Keratinocyte (primary cell): ENCODE measurements around the gene TRA2B. TPM values are rescaled to one million over a fixed set of nuclear protein-coding genes. Genes with fewer than 3 reads are reported as not detected.

Experiments used
- DNase-seq: peaks from one replicate; pipeline ENCODE4 v3.0.0-alpha.2; 2011; ENCODE audit warnings: low read depth, missing footprints, low spot score
- FAIRE-seq: peaks from 2 replicates; lab custom pipeline; 2011; peaks lifted over from hg19 to GRCh38; lab: Jason Lieb, UNC
- H2AFZ ChIP-seq: 2 replicates; pipeline ENCODE4 v1.6.0; 2012; ENCODE audit warnings: low read length, control low read depth, inconsistent platforms; ENCODE audit not compliant: control insufficient read depth
- H3K27ac ChIP-seq: 2 replicates; pipeline ENCODE4 v1.5.1; 2011; ENCODE audit warnings: low read length; ENCODE audit not compliant: control insufficient read depth, insufficient read depth
- H3K27me3 ChIP-seq: 3 replicates; pipeline ENCODE4 v1.6.0; 2011; ENCODE audit warnings: low read length; ENCODE audit not compliant: control insufficient read depth, insufficient read depth; ENCODE audit errors: extremely low read depth
- H3K36me3 ChIP-seq, 2 experiments: 2 replicates in 1 of 2; 3 replicates in 1 of 2; pipeline ENCODE4 v1.5.1; 2011; ENCODE audit warnings: low read length in 2 of 2, mild to moderate bottlenecking in 1 of 2; ENCODE audit not compliant: control insufficient read depth in 2 of 2, insufficient read depth in 2 of 2; ENCODE audit errors: extremely low read depth in 1 of 2
- H3K4me1 ChIP-seq: 3 replicates; pipeline ENCODE4 v1.5.1; 2011; ENCODE audit warnings: low read length; ENCODE audit not compliant: control insufficient read depth, insufficient read depth; ENCODE audit errors: extremely low read depth
- H3K4me2 ChIP-seq: 3 replicates; pipeline ENCODE4 v1.6.0; 2011; ENCODE audit warnings: low read depth, low read length; ENCODE audit not compliant: control insufficient read depth, insufficient read depth; ENCODE audit errors: extremely low read depth
- H3K4me3 ChIP-seq, 3 experiments: fragments of 200-600 bp in 1 of 3; sonication (generic) in 1 of 3; 2 replicates in 2 of 3; 3 replicates in 1 of 3; pipeline ENCODE4 v1.5.1; 2011 to 2016; ENCODE audit warnings: low read length in 3 of 3, mild to moderate bottlenecking in 3 of 3, control low read depth in 2 of 3, inconsistent platforms in 1 of 3, low read depth in 1 of 3, mixed read lengths in 1 of 3, mixed run types in 1 of 3, moderate library complexity in 1 of 3; ENCODE audit not compliant: control insufficient read depth in 2 of 3, insufficient read depth in 2 of 3; ENCODE audit errors: extremely low read depth in 1 of 3
- H3K79me2 ChIP-seq: 2 replicates; pipeline ENCODE4 v1.6.0; 2012; ENCODE audit warnings: low read length; ENCODE audit not compliant: control insufficient read depth, insufficient read depth
- H3K9ac ChIP-seq: 3 replicates; pipeline ENCODE4 v1.6.0; 2011; ENCODE audit warnings: low read length; ENCODE audit not compliant: control insufficient read depth, insufficient read depth; ENCODE audit errors: extremely low read depth
- H3K9me1 ChIP-seq: 3 replicates; pipeline ENCODE4 v1.6.0; 2011; ENCODE audit warnings: low read length; ENCODE audit not compliant: control insufficient read depth, insufficient read depth; ENCODE audit errors: extremely low read depth
- H3K9me3 ChIP-seq: 2 replicates; pipeline ENCODE4 v1.5.1; 2012; ENCODE audit warnings: low read depth, low read length; ENCODE audit not compliant: control insufficient read depth
- H4K20me1 ChIP-seq: 3 replicates; pipeline ENCODE4 v1.6.0; 2011; ENCODE audit warnings: low read length; ENCODE audit not compliant: control insufficient read depth, insufficient read depth; ENCODE audit errors: extremely low read depth
- EZH2 ChIP-seq: IDR thresholded peaks from one replicate; pipeline ENCODE4 v1.6.1; 2012; ENCODE audit warnings: inconsistent platforms, mild to moderate bottlenecking, low read length, moderate library complexity
- dilution Hi-C: fragments of 300-500 bp; cut with MboI; formaldehyde crosslinking; loops from one replicate; pipeline ENCODE4 v1.7.0; 2020; ENCODE audit warnings: low sequenced_read_pairs; ENCODE audit not compliant: extremely low pct_ligation_motif_present
- polyA plus RNA-seq, 5 experiments: library from polyadenylated mRNA; depleted of rRNA in 3 of 5; stranded (reverse) in 3 of 5; stranded (forward) in 1 of 5; unstranded in 1 of 5; fragments of >200 nt; gene quantifications; 1 replicate in 1 of 5; 2 replicates in 3 of 5; 3 replicates in 1 of 5; pipeline versions ENCODE4 v1.2.1 to v1.2.3, GENCODE V29; 2011 to 2012; ENCODE audit warnings: missing spikeins in 2 of 5, low read depth in 1 of 5, low replicate concordance in 1 of 5
- TF ChIP-seq, protein P1 (sequence below), 3 experiments: IDR thresholded peaks in 1 of 3; conservative IDR thresholded peaks in 1 of 3; optimal IDR thresholded peaks in 1 of 3; 2 replicates in 2 of 3; 3 replicates in 1 of 3; pipeline versions ENCODE3 to v1.5.1; 2011; ENCODE audit warnings: low read length in 3 of 3, mild to moderate bottlenecking in 3 of 3, moderate library complexity in 2 of 3, control low read depth in 1 of 3, inconsistent platforms in 1 of 3; ENCODE audit not compliant: insufficient read depth in 2 of 3; ENCODE audit errors: extremely low read depth in 1 of 3

The TRA2B gene
- polyA plus RNA-seq, 1 donor (not counting 4 experiments of a cell fraction or from before 2014, with no cell fraction given), result 195 TPM

DNA sequence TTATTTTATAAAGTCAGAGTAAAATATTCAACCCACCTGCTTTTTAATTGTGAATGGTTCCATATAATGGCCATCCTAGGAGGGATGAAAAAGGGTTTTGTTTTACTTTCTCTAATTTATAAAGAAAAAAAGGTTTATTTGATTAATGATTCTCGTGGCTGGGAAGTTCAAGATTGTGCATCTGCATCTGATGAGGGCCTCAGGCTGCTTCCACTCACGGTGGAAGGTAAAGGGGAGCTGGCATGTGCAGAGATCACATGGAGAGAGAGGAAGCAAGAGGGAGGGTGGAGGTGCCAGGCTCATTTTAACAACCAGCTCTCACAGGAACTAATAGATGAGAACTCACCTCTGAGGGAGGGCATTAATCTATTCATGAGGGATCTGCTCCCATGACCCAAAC lies 27.7 kb upstream of the TRA2B start:
- TF ChIP-seq, protein P1, sequence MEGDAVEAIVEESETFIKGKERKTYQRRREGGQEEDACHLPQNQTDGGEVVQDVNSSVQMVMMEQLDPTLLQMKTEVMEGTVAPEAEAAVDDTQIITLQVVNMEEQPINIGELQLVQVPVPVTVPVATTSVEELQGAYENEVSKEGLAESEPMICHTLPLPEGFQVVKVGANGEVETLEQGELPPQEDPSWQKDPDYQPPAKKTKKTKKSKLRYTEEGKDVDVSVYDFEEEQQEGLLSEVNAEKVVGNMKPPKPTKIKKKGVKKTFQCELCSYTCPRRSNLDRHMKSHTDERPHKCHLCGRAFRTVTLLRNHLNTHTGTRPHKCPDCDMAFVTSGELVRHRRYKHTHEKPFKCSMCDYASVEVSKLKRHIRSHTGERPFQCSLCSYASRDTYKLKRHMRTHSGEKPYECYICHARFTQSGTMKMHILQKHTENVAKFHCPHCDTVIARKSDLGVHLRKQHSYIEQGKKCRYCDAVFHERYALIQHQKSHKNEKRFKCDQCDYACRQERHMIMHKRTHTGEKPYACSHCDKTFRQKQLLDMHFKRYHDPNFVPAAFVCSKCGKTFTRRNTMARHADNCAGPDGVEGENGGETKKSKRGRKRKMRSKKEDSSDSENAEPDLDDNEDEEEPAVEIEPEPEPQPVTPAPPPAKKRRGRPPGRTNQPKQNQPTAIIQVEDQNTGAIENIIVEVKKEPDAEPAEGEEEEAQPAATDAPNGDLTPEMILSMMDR (optimal IDR thresholded peaks at IDR 0.05 in 1 of 3, IDR thresholded peaks at IDR 0.05 in 1 of 3, conservative IDR thresholded peaks at IDR 0.05 in 1 of 3; ENCODE audit: extremely low read depth in 1 of 3, insufficient read depth in 2 of 3, low read length in 3 of 3), result no peak
- TF ChIP-seq EZH2, result no peak
- Histone ChIP-seq H2AFZ (no peak overlapping the region), H3K4me2 (no peak overlapping the region)

DNA sequence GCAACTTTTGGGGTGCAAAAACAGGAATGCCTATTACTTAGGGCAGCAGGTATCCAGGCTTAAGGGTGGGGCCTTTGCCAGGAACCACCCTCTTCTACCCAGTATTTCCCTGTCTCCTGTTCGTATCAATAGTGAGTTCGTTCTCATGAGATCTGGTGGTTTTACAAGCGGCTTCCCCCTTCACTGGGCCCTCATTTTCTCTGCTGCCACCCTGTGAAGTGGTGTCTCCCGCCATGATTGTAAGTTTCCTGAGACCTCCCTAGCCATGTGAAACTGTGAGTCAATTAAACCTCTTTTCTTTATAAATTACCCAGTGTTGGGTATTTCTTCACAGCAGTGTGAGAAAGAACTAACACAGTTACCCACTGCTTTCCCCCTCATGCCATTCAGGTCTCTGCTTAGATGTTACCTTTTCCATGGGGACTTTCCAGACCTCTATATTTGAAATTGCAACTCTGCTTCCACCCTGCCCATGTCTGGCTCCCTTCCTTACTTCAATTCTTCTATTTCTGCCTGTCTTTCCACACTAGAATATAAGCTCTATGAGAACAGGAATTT lies 23.9 kb upstream of the TRA2B start:
- H2AFZ ChIP-seq, result no peak overlapping the region
- dilution Hi-C loops, result no loop called here
- peak overlapping the region in 1 of 3 experiments; percentile 10 for H3K4me3 ChIP-seq
- FAIRE-seq (no peak), DNase-seq (no peak)
- no peaks in the 10 kb centered on the region for H4K20me1 ChIP-seq
- H3K27me3 ChIP-seq, result no peaks in the 10 kb centered on the region
- H3K27ac ChIP-seq, result no peak overlapping the region
- peak overlapping the region; percentile 98 for H3K4me2 ChIP-seq
- peaks cover 15% of the 10 kb centered on the region for H3K79me2 ChIP-seq
- TF ChIP-seq, protein P1 (optimal IDR thresholded peaks at IDR 0.05 in 1 of 3, IDR thresholded peaks at IDR 0.05 in 1 of 3, conservative IDR thresholded peaks at IDR 0.05 in 1 of 3; ENCODE audit: extremely low read depth in 1 of 3, insufficient read depth in 2 of 3, low read length in 3 of 3), result no peak
- TF ChIP-seq EZH2, result no peak
- peaks cover under 1% of the 10 kb centered on the region in 2 experiments for H3K36me3 ChIP-seq
- H3K9me3 ChIP-seq, result no peaks in the 10 kb centered on the region
- H3K9ac ChIP-seq, result no peak overlapping the region
- H3K9me1 ChIP-seq, result no peaks in the 10 kb centered on the region
- H3K4me1 ChIP-seq, result peaks cover 37% of the 10 kb centered on the region

More for the DNA sequence above, 27.7 kb upstream of the TRA2B start:
- H3K4me3 ChIP-seq, result no peak overlapping the region
- no peaks in the 10 kb centered on the region for H3K9me3 ChIP-seq
- dilution Hi-C loops, result no loop called here
- no peak overlapping the region for H3K27ac ChIP-seq
- no peak for DNase-seq
- H4K20me1 ChIP-seq, result no peaks in the 10 kb centered on the region
- H3K9ac ChIP-seq, result no peak overlapping the region
- peaks cover 13% of the 10 kb centered on the region for H3K79me2 ChIP-seq
- peaks cover 3% of the 10 kb centered on the region in 2 experiments for H3K36me3 ChIP-seq
- H3K27me3 ChIP-seq, result no peaks in the 10 kb centered on the region
- H3K4me1 ChIP-seq, result peaks cover 17% of the 10 kb centered on the region
- FAIRE-seq, result no peak
- H3K9me1 ChIP-seq, result no peaks in the 10 kb centered on the region
